HG03066 (cell line): ENCODE data around the gene LAPTM5.

Experiments used
- ATAC-seq: cut with Tn5 transposase; IDR thresholded peaks from one replicate; pipeline ENCODE4 v1.9.1; 2021; ENCODE audit warnings: low read depth; ENCODE audit not compliant: unreplicated experiment

Gene LAPTM5

DNA sequence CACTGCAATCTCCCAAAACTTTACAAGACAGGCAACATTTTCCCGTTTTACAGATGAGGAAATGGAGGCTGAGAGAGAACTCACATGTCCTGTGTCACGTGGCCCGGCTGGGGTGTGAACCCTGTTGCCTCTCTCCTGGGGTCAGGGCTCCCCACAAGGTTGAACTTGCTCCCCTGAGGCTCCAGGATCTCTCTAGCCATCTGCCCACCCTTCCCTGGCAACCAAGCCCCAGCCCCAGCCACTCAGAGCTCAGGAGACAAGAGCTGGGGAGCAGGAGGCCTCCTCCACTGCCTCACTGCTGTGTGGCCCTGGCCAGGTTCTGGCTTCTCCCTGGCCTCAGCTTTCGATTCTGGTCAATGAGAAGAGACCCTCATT, 11.8 kb downstream of the LAPTM5 start:
- no peak for ATAC-seq

DNA sequence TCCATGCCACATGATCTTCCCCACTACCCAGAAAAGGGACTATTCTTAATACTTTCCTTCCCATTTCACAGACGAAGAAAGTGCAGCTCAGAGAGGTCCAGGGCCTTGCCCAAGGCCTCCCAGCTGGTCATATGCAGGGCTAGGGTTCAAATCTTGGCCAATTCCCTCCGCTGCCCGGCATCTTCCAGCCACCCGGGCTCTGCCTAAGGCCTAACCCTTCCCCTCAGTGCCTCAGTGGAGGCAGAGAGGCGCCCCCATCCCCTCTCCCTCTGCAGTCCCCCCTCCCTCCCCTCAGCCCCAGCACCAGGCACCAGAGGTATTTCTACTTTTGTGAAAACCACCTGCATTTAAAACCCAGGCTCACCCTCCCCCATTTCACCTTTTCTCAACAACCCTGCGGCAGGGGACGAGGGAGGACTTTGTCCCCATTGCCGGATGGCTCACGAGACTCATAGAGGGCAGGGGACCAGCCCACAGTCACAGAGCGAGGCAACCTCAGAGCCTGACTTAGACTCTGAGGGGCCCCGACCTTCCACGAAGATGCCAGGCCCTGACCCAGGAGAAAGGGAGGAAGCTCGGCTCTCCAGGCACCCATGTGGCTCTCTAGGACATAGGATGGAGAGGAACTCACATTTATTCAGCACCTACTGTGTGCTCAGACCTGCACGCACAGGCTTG, 12.3 kb downstream of the LAPTM5 start:
- no peak for ATAC-seq

DNA sequence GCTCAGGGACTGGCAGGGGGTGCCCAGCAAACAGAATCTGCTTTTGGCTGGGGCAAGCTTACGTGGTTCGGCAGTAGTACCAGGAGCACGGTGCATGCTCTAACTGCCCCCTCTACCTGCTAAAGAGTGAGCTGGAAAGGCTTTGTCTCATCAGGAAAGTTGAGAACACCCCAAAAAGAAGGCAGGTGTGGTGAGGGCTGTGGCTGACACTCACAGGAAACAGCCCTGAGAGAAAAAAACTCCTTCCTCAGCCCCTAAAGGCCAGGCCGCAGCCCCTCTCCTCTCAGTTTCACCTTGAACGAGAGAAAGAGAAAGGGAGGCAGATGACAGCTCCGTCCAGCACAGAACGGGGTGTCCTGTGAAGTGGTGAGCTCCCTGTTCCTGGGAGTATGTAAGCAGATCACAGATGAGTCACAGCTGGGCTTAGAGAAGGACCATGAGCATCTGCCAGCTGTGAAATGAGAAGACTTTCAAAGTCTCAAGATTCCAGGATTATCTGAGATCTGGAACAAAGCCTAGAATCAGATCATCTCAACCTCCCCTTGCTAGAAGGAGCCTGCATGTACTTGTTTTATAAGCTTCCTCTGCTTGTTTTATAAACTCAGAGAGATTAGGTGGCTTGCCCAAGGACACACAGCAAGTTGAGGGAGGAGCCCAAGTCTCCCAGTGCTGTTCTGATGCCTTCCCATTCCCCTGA, 13.4 kb downstream of the LAPTM5 start:
- ATAC-seq: peak; percentile 41

DNA sequence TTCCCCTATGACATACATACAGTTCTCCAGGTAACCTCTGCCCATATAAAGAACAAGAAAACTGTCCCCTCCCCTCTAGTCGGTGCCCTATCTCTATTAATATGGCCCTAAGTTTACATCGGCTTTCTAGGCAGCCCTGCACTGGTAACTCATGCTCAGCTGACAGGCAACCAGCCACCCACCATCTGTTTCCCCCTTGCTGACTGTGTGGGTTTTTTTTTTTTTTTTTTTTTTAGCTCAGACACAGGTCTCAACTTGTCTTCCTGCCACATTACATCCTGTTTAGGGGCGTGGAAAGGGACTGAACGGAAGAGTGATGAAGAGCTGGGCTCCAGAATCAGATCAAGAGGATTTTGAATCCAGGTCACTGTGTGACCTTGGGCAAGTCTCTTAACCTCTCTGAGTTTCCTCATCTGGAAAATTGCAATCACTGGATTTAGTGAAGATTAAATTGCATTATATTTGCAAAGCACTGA, 14.0 kb downstream of the LAPTM5 start:
- peak; percentile 33 for ATAC-seq

- ATAC-seq: no peak
These were observed 14.5 kb downstream of the LAPTM5 start for GRCh38 chr1:30742963-30743559.

DNA sequence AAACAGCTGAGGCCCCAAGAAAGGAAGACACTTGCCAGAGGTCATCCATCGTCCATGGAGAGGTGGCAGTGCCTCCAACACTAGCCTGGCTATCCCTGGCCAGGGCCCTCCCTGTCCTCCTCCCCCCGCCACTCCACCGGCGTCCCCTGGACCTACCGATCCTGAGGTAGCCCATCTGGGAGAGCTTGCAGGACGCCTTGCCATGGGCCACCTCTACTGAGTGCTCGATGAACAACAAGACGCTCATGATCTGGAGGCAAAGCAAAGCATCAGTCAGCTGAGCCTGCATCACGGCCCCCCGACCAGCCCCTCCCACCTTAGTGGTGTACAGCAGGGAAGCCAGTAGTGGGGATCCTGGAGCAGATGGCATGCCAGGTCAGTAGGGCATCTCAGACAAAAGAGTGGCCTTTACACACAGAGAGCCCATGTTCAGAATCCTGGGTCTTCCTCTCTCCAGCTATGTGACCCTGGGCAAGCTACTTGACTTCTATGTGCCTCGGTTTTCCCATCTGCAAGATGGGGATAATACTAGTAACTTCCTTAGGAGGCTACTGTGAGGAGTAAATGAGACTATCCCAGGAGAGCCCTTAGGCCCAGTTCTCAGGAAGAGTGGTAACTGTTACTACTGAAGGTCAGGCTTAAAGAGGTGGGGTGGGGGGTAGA, 15.1 kb downstream of the LAPTM5 start:
- ATAC-seq: no peak

DNA sequence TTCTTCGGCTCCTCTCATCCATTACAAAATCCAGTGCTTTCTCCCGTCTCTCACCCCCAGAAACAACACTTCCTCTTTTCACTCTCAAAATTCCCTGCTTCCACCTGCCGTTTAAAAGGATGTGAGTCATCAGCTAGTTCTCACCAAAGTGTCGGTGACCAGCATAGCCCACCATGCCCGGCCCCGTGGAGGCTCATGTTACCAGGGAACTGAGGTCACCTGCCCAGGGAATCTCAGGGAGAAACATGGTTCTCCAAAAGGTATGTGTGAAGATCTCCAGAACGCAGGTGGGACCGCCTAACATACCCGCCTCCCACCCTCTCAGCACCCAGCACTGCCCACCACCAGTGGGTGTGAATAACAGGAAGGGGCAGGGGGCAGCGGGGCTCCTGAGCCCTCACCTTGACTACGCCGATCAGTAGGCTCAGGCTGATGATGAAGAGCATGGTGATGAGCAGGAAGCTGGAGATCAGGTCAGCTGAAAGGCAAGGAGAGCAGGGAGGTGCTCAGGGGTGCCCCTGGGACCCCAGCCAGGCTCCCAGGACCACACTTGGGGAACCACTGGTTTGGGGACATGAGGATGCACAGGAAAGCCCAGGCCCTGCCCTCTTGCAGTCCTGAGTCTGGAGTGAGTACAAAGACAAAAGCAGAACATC, 16.2 kb downstream of the LAPTM5 start:
- ATAC-seq: no peak

GRCh38 chr1:30740251-30741238, 17.0 kb downstream of the LAPTM5 start:
- ATAC-seq: no peak

DNA sequence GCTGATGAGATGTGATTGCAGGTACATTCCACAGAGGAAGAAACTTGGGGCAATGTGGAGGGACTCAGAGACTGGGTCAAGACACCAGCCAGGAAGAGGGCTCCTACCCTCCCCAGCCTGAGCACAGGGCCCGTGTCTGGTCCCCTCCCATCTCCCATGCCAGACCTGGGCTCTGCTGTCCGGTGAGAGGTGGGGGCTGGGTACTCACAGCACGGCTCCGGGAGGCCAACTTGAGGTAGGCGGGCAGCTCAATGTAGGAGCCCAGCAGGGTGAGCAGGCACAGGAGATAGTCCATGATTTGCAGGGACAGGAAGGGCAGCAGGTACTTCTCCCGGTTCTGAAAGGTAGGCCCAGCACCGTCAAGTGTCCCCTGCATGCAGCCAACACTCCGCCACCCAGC, 18.0 kb downstream of the LAPTM5 start:
- no peak for ATAC-seq

GRCh38 chr1:30738715-30739559, 18.6 kb downstream of the LAPTM5 start:
- ATAC-seq: no peak

DNA sequence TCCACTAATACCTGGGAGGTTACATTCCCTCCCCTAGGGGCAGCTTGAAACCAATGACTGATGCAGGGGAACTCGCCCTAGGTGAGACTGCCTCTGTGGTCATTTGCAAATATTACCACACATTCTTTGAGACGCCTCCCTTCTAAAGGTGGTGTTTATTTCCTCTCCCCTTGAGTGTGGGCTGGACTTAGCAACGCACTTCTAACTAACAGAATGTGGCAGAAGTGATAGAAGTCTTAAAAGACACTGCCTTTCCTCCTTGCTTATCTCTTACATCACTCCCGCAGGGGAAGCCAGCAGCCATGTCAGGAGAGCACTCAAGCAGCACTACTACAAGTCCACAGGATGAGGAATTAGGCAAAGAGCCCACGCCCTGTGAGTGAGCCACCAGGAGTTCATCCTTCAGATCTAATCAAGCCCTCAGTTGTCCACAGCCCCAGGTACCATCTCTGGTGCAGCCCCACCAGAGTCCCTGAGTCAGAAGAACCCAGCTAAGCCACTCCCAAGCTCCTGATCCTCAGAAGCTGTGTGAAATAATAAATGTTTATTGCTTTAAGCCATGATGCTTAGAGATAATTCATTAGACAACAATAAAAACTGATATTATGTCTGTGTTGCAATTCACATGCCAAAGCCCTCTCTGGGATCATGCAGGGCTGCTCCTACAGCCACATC, 19.4 kb downstream of the LAPTM5 start:
- ATAC-seq: no peak

- no peak for ATAC-seq
These were observed 20.1 kb downstream of the LAPTM5 start for GRCh38 chr1:30737357-30738039.

- no peak for ATAC-seq
These were observed 21.7 kb downstream of the LAPTM5 start for GRCh38 chr1:30735668-30736498.

GRCh38 chr1:30735124-30735523, 22.4 kb downstream of the LAPTM5 start:
- no peak for ATAC-seq

GRCh38 chr1:30734580-30734979, 23.0 kb downstream of the LAPTM5 start:
- no peak for ATAC-seq

DNA sequence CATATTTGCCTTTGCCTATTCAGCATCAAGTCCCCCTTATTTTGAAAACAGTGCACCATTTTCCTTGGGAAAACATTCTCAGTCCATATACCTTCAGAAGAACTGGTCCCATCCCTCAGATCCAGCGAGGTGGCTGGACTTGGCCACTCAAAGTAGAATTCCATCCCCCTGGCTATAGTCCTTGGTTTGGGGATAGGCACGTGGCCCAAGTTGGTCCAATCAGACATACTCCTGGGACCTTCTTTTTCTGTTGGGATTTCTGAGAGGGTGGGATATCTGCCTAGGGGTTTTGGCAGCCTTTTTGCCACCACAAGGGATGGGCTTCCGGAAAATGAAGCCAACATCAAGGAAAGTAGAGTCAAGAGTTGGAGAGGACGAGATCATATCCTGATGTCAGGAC, 23.5 kb downstream of the LAPTM5 start:
- ATAC-seq: no peak

DNA sequence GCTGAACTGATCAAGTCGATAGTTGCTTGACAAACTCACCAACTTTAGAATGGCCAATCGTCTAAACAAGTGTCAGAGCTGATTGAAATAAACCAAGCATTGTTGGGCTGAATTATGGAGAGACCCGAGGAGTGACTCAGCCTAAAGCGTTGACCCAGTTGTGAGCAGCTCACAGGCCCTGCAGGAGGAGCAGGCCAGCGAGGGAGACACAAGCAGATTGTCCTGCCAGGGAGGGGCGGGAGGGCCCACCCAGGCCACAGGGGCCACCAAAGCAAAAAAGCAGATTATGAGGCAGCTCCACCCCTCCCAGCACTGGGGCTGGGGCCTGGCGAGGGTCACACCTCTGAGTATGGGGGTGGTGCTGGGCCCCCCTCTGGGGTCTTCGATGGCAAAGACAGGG, 24.1 kb downstream of the LAPTM5 start:
- ATAC-seq: no peak
